ENCODE data around the gene CLPSL2.

CLPSL2 gene

GRCh38 chr6:35747877-35748276 lies 28.5 kb upstream of the CLPSL2 start:
- no peak for DNase-seq (ENCODE audit: low spot score)

- no peak for DNase-seq (ENCODE audit: low spot score)
Observed at GRCh38 chr6:35750557-35750956, 25.8 kb upstream of the CLPSL2 start.

DNA sequence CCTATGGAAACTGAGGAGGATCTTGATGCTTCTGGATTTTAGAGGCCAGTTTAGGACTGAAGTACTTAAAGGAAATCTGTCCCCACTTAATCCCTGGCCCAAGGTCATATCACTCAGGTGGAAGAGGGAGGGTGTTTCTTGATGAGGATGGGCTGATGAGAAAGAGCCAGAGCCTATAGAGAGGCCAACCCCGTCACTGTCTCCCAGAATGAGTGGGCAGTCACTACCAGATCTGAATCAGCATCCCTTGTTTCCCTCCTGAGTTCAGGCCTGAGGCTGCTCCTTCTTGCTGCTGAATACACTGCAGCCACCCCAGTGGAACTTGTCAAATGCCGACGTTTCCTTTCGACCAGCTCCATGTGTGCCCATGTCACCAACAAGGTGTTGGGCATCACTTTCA lies 24.8 kb upstream of the CLPSL2 start:
- no peak for DNase-seq (ENCODE audit: low spot score)

- DNase-seq (ENCODE audit: low spot score): no peak
Observed at GRCh38 chr6:35752330-35752729, 24.1 kb upstream of the CLPSL2 start.

DNA sequence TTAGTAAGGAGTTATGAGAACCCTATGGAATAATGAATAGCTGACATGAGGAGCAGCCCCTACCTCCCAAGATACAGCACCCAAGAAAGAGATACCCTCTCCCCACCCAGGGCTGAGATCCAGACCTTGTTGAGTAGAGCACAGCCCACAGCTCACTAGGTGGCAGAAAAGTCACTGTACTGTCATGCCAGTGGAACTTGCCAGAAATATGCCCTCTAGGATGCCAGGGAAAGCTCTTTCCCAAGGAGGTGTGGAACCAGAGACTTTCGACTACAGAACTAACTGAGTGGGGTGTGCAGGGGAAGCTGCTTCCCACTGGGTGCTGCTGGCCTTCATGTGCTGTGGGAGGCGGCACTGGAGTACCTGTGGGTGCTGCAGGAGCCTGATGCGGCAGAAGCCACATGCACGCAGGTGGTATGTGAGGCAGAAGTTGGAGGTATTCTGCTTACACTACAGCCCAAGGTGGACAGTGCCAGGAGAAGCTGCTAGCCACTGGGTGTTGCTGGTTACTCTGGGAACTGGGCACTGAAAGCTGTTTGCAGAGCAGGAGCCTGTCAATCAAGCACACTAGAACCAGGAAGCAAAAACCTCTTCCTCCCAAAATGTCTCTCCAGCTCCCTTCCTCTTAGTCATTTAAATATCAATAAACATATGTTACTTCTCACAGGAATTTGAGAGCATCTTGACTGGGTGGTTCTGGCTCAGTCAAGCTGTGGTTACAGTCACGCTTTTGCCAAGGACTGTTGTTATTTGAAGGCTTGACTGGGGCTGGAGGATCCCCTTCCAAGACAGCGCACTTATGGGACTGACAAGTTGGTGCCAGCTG lies 21.7 kb upstream of the CLPSL2 start:
- no peak for DNase-seq (ENCODE audit: low spot score)

DNA sequence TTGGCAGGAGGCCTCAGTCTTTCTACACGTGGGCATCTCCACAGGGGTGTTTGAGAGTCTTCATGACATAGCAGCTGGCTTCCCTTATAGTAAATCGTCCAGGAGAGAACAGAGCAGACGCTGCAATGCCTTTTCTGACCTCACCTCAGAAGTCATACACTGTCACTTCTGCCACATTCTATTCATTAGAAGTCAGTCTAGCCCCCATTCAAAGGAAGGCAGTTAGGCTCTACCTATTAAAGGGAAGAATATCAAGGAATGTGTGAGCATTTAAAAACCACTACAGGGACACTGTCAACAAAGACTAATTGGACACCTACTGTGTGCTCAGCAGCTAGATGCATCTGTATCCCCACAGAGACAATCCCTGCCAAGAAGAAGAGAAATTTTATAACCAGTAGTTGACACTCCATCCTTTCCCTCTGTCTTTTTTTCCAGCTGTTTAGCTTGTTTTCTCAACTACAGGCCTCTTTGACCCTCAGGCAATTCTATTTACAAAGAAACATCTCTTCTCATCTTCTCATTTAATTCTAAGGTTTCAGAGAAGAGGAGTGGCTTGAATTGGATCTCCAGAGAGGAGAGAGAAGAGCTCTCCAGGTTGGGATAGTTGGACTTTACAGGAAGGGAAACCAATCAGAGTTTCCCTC lies 21.0 kb upstream of the CLPSL2 start:
- no peak for DNase-seq (ENCODE audit: low spot score)

DNA sequence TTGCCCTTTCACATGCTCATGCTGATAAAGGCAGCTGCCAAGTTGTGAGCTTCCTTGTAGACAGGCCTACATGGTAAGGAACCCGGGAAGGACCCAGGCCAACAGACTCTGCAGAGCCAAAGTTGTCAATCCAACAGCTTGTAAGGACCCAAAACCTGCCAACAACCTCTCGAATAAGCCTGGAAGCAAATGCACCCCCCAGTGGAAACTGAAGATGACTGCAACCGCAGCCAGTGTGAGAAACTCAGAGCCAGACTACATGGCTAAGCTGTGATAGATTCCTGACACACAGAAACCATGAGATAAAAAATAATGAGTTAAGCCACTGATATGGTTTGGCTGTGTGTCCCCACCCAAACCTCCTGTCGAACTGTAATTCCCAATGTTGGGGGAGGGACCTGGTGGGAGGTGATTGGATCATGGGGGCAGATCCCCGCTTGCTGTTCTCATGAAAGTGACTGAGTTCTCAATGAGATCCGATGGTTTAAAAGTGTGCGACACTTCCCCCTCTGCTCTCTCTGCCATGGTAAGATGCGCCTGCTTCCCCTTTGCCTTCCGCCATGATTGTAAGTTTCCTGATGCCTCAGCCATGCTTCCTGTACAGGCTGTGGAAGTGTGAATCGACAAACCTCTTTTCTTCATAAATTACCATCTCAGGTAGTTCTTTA lies 18.8 kb upstream of the CLPSL2 start:
- peak; percentile 45 for DNase-seq (ENCODE audit: low spot score)

- DNase-seq (ENCODE audit: low spot score): no peak
Observed at GRCh38 chr6:35759426-35759825, 17.0 kb upstream of the CLPSL2 start.

DNA sequence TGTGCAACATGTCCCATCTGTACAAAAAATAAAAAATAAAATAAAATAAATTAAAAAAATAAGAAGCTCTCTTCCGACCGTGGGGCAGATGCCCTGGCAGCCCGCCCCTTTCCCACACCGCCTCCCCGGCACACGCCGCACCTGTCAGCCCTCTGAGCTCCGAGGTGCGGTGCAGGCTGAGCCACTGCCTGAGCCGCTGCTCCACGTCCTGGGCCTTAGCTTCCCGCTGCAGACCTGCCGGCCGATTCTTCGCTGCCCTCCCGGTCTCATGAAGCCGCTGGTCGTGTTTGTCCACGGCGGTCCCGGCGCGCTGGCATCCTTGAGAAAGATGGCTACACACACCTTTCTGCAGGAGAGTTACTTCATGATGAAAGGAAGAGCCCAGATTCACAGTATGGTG lies 10.7 kb upstream of the CLPSL2 start:
- no peak for DNase-seq (ENCODE audit: low spot score)

GRCh38 chr6:35769211-35769610 lies 7.2 kb upstream of the CLPSL2 start:
- DNase-seq (ENCODE audit: low spot score): no peak

DNA sequence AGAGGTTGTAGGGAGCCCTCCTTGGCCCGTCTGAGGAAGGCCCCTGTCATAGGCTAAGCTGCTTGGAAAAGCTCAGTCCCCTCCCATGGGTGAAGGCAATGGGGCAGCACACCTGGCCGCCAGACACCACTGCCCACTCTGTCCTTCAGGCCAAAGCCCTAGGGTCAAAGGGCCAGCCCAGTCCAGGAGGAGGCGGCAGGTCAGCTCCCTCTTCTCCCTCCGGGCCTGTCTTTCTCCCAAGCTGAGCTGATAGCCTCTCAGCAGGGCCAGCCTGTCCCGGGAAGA lies 5.1 kb upstream of the CLPSL2 start:
- DNase-seq (ENCODE audit: low spot score): no peak

DNA sequence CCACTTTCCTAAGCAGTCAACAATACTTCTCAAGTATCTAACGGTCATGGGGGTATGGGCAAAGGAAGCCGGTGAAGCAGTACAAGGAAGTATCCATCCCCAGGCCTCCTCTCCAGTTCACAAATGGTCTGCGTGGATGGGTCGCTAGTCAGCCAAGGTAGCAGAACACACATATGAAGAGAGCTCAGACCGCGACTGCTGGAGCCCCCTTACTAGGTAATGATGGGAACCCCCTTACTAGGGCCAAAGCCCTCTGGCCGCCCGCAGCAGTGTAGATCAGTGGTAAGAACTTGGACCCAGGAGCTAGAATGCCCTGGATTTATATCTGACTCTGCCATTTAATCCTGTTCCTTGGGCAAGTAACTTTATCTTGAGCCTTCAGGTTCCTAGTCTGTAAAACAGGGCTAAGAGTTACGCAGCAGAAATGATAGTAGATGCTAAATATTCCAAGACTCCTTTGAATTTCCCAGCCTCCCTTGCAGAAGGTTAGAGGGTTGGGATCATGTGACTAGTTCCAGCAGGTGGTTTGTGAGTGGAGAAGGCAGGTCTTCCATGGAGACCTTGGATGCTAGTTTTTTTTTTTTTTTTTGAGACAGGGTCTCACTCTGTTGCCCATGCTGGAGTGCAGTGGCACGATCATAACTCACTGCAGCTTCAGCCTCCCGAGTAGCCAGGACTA lies 2.1 kb upstream of the CLPSL2 start:
- DNase-seq (ENCODE audit: low spot score): no peak

DNA sequence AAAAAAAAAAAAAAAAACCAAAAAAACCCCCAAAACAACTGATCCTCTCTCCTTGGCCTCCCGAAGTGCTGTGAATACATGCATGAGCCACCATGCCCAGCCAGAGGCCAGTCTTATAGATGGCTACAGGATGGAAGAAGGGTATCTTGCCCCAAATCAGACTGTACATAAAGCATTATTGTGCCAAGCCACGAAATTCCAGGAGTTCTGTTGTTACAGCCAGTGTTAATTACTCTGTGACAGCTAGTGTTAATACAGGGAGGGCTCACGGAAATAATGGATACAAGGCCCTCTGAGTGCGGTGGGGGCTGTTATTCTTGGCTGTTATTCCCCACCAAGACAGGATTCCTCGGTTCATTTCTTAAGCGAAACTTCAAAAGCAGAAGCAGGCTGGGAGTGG lies 1.4 kb upstream of the CLPSL2 start:
- no peak for DNase-seq (ENCODE audit: low spot score)

GRCh38 chr6:35777356-35778102 lies 1.1 kb downstream of the CLPSL2 start:
- no peak for DNase-seq (ENCODE audit: low spot score)

DNA sequence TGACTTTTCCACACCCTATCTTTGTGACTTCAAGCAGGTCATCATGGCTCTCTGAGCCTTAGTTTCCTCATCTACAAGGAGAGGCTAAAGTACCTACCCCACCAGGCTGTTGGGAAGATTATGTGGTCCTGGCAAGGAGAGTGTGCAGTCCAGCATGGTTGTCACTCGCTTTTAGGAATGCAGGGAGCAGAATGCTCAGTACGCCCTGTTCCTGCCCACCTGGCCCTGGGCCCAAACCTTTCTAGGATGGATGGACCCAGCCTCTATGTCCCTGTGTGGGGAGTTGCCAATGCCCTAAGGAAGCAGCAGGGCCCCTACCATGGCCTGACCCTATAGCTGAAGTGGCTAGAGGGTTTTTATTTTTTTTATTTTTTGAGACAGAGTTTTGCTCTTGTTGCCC lies 2.0 kb downstream of the CLPSL2 start:
- DNase-seq (ENCODE audit: low spot score): no peak

DNA sequence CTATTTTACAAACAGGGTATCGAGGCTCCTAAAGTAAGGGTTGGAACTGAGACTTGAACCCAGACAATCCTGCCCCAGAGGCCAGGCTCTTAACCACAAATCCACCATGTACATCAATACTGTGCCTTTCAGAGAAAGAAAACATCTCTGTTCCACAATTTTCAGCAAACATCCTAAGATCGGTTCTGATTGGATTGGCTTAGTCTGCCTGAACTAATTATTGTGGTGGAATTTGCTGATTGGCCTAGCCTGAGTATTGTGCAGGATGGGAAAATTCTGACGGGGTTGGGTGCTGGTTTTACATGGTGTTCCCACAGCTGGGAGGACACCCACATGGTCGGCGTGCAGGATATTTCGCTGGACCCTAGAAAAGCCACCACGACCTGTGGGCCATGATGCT lies 4.3 kb downstream of the CLPSL2 start, which contains the start of gene CLPSL1:
Gene CLPSL1, plus strand, starts transcription at position 301 of the 400 bp plus-strand sequence. Its CDS starts 92 bp downstream, at position 393.
- DNase-seq (ENCODE audit: low spot score): no peak

- DNase-seq (ENCODE audit: low spot score): no peak
Observed at GRCh38 chr6:35781290-35781689, 4.9 kb downstream of the CLPSL2 start.

GRCh38 chr6:35782424-35782823 lies 6.0 kb downstream of the CLPSL2 start:
- DNase-seq (ENCODE audit: low spot score): no peak

- no peak for DNase-seq (ENCODE audit: low spot score)
Observed at GRCh38 chr6:35784200-35784599, 7.8 kb downstream of the CLPSL2 start.

- no peak for DNase-seq (ENCODE audit: low spot score)
Observed at GRCh38 chr6:35786272-35786671, 9.9 kb downstream of the CLPSL2 start.

DNA sequence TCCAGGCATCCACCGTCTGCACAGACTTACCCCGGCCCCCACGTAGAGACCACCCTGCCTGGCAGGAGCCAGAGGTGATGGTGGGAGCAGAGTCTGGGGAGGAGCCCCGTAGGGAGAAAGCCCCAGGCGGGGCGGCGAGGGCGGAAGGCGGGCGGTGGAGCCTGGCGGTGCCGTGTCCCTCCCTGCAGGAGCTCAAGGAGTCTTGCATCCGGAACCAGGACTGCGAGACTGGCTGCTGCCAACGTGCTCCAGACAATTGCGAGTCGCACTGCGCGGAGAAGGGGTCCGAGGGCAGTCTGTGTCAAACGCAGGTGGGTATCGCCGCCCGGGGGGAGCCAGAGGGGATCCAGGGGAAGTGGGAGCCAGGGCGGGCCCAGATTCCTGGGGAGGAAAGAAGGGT lies 10.4 kb downstream of the CLPSL2 start:
- no peak for DNase-seq (ENCODE audit: low spot score)

All from germinal center (tissue), 1 donor.